ENCODE data around the gene DOCK2. TPM values are rescaled to one million over a fixed set of nuclear protein-coding genes. Genes with fewer than 3 reads are reported as not detected.
A peak's percentile ranks its signal among the peaks of the same experiment; 100 is the strongest.

The DOCK2 gene
- total RNA-seq, 1 donor from 2014 or later = 1.2 TPM

GRCh38 chr5:170108266-170108785, 471.3 kb downstream of the DOCK2 start:
- no peak for DNase-seq (ENCODE audit: extremely low read depth, low read depth, low spot score)

- no peak for DNase-seq (ENCODE audit: extremely low read depth, low read depth, low spot score)
These were observed 472.3 kb downstream of the DOCK2 start for GRCh38 chr5:170109059-170110031.

GRCh38 chr5:170110403-170111087, 473.5 kb downstream of the DOCK2 start:
- DNase-seq (ENCODE audit: extremely low read depth, low read depth, low spot score) = no peak

GRCh38 chr5:170111088-170111785, 474.2 kb downstream of the DOCK2 start:
- no peak for DNase-seq (ENCODE audit: extremely low read depth, low read depth, low spot score)

GRCh38 chr5:170112876-170113521, 475.9 kb downstream of the DOCK2 start:
- DNase-seq (ENCODE audit: extremely low read depth, low read depth, low spot score) = no peak

- DNase-seq (ENCODE audit: extremely low read depth, low read depth, low spot score) = no peak
These were observed 476.4 kb downstream of the DOCK2 start for GRCh38 chr5:170113522-170113900.

- no peak for DNase-seq (ENCODE audit: extremely low read depth, low read depth, low spot score)
These were observed 477.2 kb downstream of the DOCK2 start for GRCh38 chr5:170114271-170114670.

GRCh38 chr5:170115925-170116324, 478.9 kb downstream of the DOCK2 start:
- no peak for DNase-seq (ENCODE audit: extremely low read depth, low read depth, low spot score)

- DNase-seq (ENCODE audit: extremely low read depth, low read depth, low spot score) = no peak
These were observed 480.7 kb downstream of the DOCK2 start for GRCh38 chr5:170117736-170118135.

GRCh38 chr5:170120576-170120975, 483.5 kb downstream of the DOCK2 start:
- no peak for DNase-seq (ENCODE audit: extremely low read depth, low read depth, low spot score)

- DNase-seq (ENCODE audit: extremely low read depth, low read depth, low spot score) = no peak
These were observed 484.2 kb downstream of the DOCK2 start for GRCh38 chr5:170121321-170121720.

GRCh38 chr5:170126061-170126460, 489.0 kb downstream of the DOCK2 start:
- DNase-seq (ENCODE audit: extremely low read depth, low read depth, low spot score) = no peak

- DNase-seq (ENCODE audit: extremely low read depth, low read depth, low spot score) = no peak
These were observed 489.6 kb downstream of the DOCK2 start for GRCh38 chr5:170126626-170127025.

- no peak for DNase-seq (ENCODE audit: extremely low read depth, low read depth, low spot score)
These were observed 494.2 kb downstream of the DOCK2 start for GRCh38 chr5:170131235-170131634.

- DNase-seq (ENCODE audit: extremely low read depth, low read depth, low spot score) = peak; percentile 48
These were observed 495.3 kb downstream of the DOCK2 start for GRCh38 chr5:170132269-170132975.

Other genes starting within 250 kb of the DOCK2 start
- gene SPDL1, start 53.5 kb upstream of the DOCK2 start, total RNA-seq = 15.3 and 23.6 TPM in 2 replicates

Measured in glomerular endothelial cell (primary cell).